NCI-H1694 (cell line): ENCODE measurements around the gene WDR27.

Source experiments
- DNase-seq: peaks from one replicate; lab custom pipeline; 2025; lab: John Stamatoyannopoulos, UW

The WDR27 gene

DNA sequence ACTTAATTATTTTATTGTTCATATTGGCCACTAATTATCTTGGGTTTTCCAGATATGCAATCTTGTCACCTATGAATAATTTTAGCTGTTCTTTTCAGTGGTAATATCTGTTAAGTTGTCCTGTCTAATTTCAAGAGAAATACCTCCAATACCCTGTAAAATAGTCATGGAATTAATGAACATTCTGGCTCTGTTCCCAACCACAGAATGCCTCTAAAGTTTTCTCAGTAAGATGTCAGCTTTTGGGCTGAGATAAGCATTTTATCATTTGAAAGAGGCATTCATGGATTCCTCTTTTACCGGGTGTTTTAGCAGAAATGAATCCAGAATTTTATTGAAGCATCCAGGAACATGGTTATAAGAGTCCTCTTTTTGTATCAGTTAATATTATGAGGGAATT is 109.3 kb downstream of the WDR27 start:
- DNase-seq: no peak

DNA sequence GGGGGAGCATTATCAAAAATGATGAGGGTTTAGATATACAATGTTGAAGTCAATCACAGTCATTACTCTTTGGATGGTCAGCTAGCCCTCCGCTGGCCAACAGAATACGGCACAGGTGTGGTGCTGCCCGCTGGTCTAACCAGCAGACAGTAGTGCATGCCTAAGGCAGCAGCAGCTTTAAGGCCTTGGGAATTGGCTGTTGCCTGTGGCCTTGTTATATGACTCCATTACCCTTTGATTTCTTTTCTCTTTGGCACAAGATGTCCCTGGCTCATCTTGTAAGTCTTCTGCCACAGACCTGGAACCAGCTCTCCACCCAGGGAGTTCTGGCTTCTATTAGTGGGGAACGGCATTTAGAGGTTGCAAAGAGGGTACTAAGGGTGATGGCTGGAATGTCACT is 110.2 kb downstream of the WDR27 start:
- DNase-seq: no peak

DNA sequence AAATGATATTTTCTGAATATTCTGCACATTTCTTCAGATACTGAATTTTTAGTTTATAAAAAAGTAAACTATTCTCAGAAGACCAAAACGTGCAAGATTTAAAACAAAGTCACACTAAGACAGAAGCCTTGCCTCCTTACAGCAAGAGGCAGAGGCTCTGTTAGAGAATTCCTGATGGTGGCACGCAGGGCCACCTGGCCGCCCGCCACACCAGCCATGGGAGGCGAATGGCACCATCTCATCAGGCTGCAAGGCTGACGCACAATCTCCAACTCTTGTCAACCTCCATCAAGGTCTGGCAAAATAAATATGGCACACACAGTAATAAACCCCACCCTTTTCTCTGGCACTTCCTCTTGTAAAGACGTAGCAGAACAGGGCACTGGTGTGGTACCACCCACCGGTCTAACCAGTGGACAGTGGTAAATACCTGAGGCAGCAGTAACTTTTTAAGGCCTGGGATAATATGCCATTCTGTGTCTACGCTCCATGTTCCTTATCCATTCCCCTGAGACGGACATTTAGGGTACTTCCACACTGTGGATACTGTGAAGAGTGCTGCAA is 111.4 kb downstream of the WDR27 start:
- DNase-seq: no peak

DNA sequence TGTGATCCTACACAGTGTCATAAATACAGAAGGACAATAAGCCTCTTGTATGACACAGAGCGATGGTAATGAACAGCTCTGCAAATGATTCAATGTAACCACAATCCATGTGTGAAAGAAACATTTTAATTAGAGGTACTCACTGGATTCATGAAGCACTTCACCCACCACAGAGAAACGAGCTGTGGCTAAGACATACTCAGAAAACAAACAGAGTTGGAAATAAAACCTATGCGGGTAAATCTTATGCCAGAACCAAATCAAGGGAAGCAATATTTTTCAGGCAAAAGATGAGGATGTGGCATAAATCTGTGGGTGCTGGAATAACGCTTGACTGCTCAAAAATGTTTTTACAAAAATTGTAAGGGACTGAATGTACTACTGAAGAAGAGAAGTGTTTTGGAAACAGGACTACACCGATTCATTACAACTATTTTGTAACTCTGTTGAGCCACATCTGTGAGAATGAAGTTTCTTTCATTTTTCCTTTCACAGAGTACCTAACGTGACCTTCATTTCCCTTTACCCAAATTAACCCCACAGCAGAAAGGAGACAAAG is 112.1 kb downstream of the WDR27 start:
- DNase-seq: no peak

DNA sequence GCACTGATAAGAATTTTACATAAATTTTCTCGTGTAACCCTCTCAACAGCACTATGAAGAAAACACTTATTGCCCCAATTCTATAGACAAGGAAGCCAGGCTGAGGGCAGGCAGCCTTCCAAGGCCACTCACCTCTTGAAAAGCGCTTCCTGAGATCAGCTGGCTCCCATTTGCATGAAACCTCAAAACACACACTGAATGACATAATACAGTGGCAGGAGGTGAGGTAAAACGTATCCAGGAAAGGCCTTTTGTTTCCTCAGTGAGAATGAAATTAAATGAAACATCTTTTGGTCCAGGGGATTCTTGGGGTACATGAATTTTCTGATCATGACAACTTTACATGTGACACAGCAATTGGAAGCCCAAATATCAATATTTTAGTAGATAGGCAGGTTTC is 112.5 kb downstream of the WDR27 start:
- no peak for DNase-seq

DNA sequence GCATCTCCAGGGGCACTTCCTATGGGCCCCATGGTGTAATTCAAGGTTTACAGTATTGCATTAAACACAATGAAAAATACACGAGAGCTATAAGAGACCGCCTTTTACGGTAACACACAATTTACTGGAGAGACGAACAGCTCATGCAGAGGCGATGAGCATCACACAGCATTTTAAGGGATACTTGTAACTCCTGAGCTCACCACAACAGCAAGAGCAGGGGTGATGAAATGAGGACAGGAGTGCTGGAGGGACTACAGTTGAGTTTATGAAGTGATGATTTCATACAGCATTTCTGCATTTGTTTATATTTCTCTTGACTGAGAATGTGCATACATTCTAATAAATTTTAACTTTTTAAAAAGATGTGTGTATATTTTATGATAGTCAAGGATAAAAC is 113.9 kb downstream of the WDR27 start:
- no peak for DNase-seq

DNA sequence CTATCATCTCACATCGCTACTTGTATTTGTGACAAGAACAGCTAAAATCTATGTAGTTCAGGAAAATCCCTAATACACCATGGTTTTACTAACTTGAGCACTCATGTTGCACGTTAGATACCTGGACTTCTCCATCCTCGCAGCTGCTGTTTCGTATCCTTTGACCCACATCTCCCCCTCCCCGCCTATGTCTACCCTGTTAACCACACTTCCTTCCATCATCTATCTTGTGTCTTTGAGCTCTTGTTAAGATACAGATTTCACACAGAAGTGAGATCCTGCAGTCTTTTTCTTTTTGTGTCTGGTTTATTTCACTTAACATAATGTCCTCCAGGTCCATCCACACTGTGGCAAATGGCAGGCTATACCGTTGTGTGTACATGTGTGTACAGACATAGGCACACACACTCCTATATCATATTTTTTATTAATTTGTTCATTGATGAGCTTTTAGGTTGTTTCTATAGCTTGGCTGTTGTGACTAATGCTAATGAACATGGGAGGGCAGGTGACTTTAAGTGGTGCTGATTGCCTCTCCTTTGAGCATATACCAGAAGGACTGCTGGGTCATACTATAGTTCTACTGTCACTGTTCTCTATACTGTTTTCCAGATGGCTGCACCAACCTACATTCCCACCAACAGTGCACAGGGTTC is 117.8 kb downstream of the WDR27 start:
- no peak for DNase-seq

DNA sequence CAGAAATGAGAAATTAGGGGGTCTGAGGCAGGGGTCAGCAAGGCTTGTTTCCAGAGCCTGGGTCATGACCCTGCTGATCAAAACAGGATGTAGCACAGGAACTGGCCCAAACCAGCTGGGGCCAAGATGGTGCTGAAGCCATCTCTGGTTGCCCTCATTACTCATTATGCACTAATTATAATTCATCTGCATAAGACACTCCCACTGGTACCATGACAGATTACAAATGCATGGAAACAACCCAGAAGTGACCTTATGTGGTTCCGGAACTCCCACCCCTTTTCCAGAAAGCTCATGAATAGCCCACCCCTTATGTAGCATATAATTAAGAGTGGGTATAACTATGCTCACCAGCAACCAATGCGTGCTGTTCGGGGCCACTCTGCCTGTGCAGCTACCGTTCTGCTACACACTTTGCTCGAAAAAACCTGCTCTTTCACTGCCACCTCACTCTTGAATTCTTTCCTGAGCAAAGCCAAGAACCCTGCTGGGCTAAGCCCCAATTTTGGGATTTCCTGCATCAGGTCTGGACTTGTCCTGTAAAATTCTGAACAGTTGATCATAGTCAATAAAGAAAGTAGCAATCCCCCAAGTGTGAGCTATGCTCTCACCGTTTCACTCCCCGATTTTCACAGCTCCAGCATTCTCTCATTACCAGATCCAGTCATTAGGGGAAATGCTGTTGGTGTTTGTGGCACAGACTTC is 122.3 kb downstream of the WDR27 start:
- DNase-seq: no peak

DNA sequence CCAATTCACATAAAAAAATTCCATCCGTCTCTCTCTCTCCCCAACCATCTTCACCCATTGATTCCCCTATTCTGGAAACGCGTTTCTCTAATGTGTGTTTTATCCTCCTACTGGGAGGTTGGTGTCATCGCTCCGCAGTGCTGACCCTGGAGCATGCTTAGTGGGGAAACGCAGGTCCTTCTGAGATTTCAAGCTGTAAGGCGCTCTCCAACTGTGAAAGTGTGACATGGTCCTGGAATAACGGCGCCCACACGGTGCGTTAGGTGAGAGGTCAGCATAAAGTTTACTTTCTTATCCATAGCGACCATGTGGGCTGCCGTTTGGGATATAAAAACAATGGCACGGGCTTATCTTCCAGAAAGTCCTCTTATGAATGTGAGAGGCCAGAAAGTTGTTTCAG is 123.9 kb downstream of the WDR27 start:
- DNase-seq: no peak

DNA sequence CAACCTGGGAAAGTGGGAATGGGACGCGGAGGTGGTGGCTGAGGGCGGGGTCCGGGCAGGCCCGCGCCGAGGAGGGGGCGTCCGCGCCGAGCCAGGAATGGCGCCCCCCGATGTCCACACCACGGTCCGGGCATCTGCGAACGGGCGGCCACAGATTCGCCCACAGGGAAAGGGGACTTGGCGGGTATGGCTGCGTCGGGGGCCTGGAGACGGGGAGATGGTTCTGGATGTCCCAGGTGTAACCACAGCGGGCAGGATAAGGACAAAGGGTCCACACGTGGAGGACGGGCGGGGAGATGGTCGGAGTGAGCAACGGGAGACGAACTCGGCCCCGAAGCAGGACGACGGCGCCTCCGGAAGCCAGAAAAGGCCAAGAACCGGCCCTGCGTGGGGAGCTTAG is 124.6 kb downstream of the WDR27 start:
- no peak for DNase-seq

DNA sequence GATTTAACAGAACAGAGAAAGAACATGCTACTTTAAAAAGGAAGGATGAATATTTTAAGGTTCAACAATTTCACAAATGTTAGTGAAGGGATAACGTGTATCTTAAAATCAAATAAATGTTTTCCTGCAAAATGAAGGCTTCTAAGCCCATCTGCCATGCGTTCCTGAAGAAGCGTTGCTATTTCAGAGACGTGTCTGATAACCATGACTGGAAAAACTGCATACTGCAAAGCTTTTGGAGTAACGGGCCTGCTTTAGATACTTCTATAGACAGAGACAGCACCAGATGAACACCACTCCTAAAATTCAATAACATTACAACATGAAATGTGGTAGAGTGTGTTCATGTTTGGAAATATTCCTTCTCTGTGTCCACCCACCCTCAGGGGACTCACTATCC is 126.0 kb downstream of the WDR27 start:
- no peak for DNase-seq

DNA sequence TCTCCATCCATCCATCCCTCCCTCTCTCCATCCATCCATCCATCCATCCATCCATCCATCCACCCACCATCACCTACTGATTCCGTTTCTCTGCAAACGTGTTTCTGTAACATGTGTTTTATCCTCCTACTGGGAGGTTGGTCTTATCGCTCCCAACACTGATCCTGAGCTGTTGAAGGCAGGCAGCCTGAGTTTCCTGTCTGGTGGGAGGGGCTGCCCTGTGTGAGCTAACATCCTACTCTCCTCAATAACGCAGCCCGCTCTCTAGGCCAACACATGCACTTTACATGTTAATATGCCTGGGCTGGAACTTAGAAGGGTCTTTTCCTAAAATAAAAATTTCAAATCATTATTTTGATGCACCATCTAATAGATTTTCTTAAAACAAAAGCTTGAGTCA is 126.5 kb downstream of the WDR27 start:
- DNase-seq: no peak

DNA sequence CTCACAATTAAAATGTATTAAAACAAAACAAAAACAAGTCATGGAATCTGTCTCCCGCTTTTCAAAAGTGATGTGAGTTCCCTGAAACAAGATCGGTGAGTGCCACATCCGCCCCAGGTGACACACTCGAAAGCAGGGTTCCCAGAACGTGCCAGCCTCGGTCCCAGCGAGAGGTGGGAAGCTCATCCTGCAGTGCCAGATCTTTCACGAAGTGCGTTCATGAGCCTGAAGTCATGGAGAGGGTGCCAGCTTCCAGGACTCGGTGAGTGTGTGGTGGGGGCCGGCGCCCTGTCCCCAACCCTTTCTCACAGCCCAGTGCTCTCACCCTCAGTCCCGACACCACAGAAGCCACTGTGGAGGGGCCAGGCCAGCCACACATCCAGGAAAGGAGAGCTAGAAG is 127.4 kb downstream of the WDR27 start:
- DNase-seq: no peak

DNA sequence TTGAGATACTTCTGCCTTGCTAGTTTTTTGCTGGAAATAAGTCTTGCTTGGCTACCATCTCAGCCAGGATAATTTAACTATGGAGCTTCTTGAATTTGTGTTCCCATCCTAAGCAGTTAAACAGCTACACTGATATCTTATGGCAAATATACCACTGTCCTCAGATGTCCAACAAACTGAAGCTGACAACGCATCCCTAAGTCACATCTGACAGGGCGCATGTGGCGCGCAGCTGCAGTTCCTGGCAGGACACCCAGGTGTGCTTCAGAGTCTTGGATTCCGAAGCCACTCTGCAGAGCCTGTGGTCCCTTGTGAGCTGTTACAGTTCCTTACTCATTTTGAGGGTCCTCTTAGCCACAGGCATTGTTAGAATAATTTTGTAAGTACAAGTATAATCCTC is 127.9 kb downstream of the WDR27 start:
- DNase-seq: no peak

DNA sequence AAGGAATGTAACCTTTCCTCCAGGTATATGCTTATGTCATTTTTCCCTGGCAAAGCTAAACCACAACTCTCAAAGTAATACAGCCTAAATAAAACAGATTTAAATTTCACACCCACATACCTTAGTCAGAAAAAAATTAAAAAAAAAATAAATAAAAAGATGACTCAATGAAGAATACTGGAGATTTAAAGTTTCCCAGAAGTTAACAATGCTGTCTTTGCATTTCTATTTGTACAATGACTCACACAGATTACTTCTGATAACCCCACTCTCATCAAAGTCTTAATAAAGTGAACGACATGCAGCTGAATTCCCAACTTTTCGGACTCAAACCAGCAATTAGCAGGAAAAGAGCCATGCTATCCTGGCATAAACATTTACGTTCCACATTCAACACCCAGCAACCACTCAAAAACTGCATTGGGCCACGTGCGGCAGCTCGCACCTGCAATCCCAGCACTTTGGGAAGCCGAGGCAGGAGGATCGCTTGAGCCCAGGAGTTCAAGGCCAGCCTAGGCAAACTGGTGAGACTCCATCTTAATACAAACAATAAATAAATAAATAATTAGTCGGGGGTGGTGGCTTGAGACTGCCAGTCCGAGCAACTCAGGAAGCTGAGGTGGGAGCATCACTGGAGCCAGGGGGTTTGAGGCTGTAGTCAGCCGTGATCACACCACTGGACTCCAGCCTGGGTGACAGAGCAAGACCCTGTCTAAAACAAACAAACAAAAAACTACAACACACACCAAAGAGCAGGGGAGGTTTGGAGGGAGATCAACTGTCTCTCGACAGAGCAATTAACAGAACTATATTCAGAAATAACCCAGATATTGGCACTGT is 130.5 kb downstream of the WDR27 start:
- no peak for DNase-seq

DNA sequence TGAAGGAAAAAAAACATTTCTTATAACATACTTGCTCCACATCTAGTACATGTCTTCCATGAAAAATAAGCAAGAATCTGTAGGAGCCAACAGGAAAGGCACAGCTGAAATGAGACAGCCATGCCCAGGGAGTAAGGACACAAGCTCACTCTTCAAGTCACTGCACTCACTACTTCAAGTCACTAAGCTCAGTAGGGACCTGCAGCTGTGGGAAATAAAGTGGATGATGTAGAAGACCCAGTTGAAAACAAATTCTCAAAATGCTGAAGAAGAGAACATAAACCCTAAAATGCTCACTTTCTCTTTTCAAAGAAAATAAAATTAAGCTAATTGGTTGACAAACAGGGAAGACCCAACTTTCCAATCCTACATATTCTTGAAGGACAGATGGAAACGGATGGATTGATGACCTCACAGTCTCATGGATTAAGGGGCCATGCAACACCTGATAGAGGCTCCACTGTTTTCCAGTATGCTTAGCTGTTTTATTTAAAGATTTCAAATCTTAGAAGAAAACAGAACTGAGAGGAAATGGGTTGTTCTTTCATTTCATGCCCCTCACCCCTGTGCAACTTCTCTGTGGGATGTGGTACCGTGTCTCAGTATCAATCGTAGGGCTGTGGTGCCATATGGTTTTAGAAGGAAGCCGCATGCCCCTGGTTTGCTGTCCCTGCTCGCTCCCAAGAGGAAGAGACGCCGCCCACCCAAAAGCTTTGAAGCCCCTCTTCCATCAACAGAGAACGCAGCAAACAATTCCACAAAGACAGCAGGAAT is 133.3 kb downstream of the WDR27 start:
- no peak for DNase-seq

DNA sequence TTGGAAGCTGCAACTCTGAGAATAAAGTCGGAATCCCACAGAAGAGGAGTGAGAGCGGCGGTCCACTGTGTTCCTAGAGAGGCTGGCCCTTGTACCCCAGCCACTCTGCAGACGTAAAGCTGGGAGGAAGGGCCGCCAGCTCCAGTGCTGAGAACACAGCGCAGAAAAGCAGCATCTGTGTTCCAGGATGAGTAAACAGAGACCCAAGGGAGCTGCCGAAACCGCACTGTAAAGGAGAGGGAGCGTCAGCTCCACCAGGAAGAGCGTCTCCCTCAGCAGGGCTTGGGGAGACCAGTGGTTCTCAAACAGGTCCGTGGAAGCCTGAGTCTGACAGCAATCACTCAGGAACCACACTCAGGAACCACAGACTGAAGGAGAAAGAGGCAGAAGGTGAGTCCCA is 134.0 kb downstream of the WDR27 start:
- DNase-seq: no peak

DNA sequence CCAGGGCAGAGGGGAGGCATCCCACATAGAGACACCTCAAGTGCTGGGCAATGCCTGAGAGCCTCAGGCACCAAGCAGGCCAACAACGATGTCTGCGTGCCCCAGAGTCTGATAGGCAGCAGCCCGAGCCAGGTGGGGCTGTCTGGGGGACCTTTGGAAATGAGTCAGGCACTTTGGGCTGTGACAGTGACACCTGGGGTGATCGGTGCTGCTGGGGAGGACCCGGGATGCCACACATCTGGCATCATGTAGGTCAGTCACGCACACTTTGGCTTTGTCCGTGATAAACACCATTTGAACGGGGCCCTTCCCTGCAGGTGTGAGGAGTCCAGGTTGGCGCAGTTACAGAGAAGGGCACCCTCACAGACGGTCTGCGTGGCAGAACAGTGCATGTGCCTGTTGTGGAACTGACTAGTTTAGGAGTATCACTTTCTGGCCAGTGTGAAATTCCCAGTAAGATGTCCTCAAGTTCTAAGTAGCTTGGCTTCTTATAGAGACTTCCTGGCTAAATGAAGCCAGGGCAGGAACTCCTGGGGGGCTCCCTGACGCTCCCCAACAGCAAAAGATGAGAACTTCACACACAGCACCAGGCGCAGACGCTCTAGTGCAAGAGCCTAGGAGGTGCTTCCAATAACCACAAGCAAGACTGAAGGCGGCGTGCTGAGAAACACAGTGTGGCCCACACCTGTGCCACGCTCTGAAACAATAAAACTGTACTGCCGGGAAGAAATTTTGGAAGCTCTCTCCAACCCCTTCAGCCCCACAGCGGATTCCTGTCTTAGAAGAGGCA is 134.7 kb downstream of the WDR27 start:
- no peak for DNase-seq

DNA sequence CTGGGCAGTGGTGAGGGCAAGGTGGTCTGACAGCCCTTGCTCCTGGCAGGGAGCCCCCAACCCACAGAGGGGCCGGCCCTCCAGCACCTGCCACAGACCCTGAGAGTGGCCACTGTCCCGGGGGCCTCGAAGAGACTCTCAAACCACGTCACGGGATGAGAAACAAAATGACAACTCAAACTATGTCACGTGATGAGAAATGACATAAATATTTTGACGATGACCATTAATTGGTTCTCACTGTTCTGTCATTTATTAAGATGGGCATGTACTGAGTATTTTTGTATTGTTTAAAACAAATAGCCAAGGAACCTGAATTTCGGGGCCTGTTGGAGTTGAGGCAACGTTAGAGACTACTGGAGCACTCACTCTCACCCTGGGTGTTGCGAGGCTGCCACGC is 135.5 kb downstream of the WDR27 start:
- DNase-seq: no peak

DNA sequence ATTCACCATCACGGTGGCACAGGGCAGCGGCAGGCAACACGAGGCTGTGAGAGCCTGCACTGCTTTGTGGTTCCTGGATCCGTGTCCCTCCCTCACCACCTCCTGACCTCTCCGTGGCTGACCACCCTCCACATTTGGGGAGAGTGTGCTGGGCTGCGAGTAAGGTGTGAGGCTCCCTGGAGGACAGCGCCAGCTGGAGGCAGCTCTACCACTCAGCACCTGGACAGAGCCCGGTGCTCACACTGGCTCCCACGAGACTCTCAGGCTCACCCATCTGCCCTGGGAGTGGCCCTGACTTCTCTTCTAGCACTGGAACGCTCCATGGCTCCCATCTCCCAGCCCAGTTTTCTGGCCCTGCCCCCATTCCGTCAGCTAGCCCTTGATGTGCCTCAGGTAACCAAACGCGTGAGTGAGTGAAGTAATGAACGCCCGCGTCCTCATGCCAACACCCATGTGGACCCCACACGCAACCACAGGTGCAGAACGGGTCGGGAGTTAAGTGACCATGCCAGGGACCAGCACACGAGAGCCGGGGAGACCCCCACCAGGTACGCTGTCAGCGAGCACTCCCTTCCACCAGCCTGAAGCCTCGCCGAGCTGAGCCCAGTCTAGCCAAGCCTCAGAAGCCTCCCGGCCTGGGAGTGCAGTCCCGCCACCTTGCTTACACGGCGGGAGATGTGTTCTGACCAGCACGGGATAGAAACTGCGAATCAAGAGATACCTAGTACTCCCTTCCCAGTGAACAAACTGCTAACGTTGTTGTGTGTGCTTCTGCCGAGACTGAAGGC is 137.2 kb downstream of the WDR27 start:
- DNase-seq: no peak
